ENCODE data around the gene GLI3.

GLI3 gene

DNA sequence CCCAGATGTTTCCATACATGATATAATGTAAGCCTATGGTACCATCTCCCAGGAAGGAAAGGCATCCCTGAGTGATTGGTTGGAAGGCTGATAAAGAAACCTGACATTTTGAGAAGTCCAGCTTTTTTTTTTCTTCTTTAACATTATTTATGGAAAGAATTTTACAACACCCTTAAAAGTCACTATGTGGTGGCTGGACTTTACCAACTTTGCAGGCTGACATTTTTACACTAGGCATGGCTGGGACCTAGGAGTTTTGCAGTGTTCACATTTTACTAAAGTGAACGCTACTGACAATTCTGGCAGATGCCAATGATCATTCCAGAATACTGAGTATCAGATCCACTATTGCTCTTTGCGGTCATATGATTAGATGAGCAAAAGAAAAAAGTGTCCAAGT, 239.9 kb downstream of the GLI3 start:
- no peaks in the 10 kb centered on the region for H3K9me3 Mint-ChIP-seq
- H3K36me3 Mint-ChIP-seq = no peaks in the 10 kb centered on the region

DNA sequence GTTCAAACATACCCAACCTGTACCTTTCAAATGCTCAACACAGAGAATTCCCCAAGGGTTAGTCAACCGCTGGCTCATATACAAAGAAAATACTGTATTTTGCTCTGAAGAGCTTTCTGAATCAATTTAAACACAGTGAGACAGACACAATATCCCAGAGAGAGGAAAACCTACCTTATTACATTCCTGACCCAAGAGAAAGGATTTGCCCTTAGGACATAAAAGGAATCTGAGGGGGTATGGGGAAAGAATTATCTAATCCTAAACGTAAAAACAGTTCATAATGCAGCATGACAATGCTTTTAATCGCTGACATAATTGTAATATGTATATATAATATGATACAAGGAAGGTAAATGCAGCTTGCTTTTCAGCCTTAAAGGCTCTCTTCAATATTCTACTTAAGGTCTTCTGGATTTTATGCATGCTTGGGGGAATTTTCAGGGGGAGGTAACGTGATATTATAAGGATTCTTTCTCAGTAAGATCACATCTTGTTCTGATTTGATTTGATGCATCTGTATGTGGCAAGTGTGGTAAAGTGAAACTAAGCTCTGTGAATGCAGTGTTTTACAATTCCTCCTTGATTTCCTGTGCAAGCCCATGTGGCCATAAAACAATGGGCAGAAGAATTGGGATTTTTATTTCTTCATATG, 240.5 kb downstream of the GLI3 start:
- H3K9me3 Mint-ChIP-seq = no peaks in the 10 kb centered on the region
- peaks cover 11% of the 10 kb centered on the region for H3K27me3 Mint-ChIP-seq
- no peaks in the 10 kb centered on the region for H3K4me1 Mint-ChIP-seq
- no peak overlapping the region for H3K27ac Mint-ChIP-seq
- H3K4me3 Mint-ChIP-seq = no peak overlapping the region
- no peaks in the 10 kb centered on the region for H3K36me3 Mint-ChIP-seq

More for the DNA sequence above, 239.9 kb downstream of the GLI3 start:
- no peaks in the 10 kb centered on the region for H3K4me1 Mint-ChIP-seq
- H3K4me3 Mint-ChIP-seq = no peak overlapping the region
- peaks cover 11% of the 10 kb centered on the region for H3K27me3 Mint-ChIP-seq
- no peak overlapping the region for H3K27ac Mint-ChIP-seq

DNA sequence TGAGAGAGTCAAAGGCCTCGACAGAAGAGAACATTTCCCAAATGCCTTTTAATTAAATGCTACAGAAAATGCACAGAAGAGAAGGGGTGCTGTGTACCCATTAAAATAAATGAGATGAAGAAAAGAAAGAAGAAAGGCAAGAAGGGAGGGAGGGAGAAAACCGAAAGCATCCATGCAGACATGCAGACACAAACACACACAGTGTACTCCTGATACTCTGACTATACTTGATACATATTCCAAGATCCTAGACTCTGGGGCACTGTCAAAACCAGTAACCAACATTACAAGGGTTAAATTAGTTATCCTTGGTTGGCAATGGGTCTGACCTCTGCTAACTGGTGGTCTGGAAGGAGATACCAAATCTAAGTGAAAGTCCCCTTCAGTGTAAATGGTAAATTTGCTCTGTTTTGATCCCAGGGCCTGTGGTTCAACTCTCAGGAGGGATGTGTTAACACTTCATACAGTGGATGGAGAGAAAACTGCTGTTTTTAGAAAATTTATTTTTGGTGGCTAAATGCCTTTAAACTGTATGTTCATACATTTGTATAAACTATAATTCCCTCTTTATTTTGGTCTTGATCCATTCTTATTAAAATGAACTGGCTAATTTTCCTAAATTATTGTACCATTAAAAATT, 241.3 kb downstream of the GLI3 start:
- Mint-ChIP-seq H3K4me3 (no peak overlapping the region), H3K27ac (no peak overlapping the region), H3K36me3 (no peaks in the 10 kb centered on the region), H3K4me1 (no peaks in the 10 kb centered on the region), H3K9me3 (no peaks in the 10 kb centered on the region), H3K27me3 (peaks cover 11% of the 10 kb centered on the region)

DNA sequence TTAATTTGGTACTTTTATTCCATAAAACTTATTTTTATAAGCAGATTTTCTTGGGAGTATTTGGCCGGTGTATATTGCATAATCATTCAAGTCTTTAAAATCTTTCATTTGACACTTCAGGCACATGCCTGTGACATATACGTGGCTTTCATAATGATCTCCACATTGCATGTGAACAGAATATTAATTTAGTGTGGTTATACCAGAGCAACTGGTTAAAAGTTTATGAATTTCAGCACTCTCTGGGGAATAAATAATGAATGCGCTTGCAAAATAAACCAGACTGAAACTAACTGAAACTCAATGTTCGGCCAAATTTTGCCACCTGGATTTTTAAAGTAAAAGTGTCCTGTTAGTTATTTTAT, 242.3 kb downstream of the GLI3 start:
- no peak overlapping the region for H3K4me3 Mint-ChIP-seq
- H3K27ac Mint-ChIP-seq = no peak overlapping the region
- no peaks in the 10 kb centered on the region for H3K36me3 Mint-ChIP-seq
- H3K27me3 Mint-ChIP-seq = peaks cover 9% of the 10 kb centered on the region
- no peaks in the 10 kb centered on the region for H3K4me1 Mint-ChIP-seq
- no peaks in the 10 kb centered on the region for H3K9me3 Mint-ChIP-seq

DNA sequence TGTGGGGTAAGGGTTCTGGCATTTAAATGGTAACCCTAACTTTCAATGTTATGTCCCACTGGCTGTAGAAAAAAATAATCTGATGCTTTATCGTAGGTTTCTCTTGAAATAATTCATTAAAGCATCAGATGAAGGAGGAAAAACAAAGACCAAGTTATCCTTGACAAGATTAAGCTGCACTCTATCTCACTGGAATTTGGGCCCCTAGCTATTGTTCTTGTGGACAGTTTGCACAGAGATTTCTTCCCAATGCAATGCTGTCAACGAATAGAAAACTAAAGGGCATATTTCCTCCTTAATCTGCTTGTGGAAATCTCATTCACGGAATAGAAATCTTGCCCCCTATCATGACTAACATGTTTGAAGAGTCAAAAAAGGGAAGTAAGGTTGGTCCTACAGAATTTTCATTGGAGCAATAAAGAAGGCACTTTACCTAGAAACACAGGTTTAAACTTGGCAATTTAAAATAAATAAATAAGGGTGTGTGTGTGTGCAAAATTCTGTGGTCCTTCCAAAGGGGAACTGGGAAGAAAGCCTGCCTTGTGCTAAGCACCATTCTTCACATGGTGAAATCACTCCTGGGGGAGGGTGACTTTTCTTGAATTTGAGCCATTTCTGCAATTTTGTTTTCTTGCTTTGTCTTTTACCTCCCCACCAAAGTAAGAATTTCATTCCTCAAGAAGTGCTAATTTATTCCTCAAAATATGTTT, 242.8 kb downstream of the GLI3 start:
- Mint-ChIP-seq H3K27ac (no peak overlapping the region), H3K9me3 (no peaks in the 10 kb centered on the region), H3K4me3 (no peak overlapping the region), H3K4me1 (no peaks in the 10 kb centered on the region), H3K36me3 (no peaks in the 10 kb centered on the region), H3K27me3 (peaks cover 6% of the 10 kb centered on the region)

DNA sequence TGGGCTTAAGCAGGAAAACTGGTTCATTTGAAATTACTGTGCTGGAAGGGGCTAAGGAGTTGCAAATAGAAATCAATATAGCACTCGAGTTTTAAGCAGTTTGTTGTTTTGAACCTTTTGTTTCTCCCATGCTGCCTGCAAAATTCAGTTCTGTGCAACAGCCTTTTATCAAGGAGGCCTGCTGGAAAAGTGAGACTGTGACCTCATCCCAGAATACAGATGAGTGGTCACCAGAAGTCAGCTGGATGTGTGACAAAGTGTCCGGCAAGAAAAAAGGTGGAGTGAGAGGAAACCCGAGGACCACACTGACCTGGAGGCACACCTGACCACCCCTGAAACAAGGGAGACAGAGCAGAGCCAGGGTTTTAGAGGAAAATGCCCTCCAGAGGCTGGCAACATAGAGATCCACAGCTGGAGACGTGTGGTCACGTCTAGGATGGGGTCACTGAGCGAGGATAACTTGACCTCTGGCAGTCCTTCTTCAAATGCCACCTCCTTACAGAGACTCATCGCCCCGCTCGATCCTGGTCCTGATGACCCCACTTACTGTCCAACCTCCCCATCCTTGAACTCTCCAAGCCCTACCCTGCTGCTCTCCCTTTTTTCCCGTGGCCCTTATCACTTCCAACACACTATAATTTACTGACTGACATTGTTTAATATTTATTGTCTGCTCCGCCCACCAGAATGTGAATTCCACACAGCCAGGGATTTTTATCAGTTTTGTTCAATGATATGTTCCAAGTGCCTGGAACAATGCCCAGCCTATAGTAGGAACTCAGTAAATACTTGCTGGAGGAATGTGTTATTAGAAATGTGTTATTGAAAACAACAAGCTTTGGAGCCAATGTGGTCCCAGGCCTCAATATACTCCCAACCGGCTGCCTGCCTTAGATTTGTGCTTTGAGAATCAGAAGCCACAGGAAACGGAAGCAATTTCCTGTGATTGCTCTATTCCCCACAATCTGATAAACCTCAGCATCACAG, 243.8 kb downstream of the GLI3 start:
- Mint-ChIP-seq H3K27me3 (no peaks in the 10 kb centered on the region), H3K36me3 (no peaks in the 10 kb centered on the region), H3K4me3 (no peak overlapping the region)

DNA sequence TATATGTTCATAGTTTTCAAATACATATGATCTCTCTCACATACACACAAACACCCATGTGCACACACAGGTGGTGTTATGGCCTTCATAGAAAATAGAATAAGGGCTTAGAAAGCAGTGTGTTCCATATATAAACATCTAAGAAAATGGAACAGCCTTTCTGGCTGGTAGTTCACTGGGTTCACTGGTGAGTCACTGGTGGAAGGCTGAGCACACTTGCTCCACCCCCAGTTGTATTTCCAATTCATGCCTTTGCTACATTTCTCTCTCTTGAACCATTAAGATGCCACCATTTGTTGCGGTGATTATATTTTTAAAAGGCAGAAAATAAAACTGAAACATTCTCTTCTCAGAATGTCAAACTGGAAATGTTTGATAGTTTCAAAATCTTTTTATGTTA, 252.1 kb downstream of the GLI3 start:
- H3K27me3 Mint-ChIP-seq = peaks cover 2% of the 10 kb centered on the region
- H3K9me3 Mint-ChIP-seq = no peaks in the 10 kb centered on the region
- H3K4me3 Mint-ChIP-seq = no peak overlapping the region
- no peaks in the 10 kb centered on the region for H3K36me3 Mint-ChIP-seq
- no peaks in the 10 kb centered on the region for H3K4me1 Mint-ChIP-seq
- H3K27ac Mint-ChIP-seq = no peak overlapping the region

More for the DNA sequence above, 243.8 kb downstream of the GLI3 start:
- Mint-ChIP-seq H3K9me3 (no peaks in the 10 kb centered on the region), H3K27ac (no peak overlapping the region), H3K4me1 (no peaks in the 10 kb centered on the region)

DNA sequence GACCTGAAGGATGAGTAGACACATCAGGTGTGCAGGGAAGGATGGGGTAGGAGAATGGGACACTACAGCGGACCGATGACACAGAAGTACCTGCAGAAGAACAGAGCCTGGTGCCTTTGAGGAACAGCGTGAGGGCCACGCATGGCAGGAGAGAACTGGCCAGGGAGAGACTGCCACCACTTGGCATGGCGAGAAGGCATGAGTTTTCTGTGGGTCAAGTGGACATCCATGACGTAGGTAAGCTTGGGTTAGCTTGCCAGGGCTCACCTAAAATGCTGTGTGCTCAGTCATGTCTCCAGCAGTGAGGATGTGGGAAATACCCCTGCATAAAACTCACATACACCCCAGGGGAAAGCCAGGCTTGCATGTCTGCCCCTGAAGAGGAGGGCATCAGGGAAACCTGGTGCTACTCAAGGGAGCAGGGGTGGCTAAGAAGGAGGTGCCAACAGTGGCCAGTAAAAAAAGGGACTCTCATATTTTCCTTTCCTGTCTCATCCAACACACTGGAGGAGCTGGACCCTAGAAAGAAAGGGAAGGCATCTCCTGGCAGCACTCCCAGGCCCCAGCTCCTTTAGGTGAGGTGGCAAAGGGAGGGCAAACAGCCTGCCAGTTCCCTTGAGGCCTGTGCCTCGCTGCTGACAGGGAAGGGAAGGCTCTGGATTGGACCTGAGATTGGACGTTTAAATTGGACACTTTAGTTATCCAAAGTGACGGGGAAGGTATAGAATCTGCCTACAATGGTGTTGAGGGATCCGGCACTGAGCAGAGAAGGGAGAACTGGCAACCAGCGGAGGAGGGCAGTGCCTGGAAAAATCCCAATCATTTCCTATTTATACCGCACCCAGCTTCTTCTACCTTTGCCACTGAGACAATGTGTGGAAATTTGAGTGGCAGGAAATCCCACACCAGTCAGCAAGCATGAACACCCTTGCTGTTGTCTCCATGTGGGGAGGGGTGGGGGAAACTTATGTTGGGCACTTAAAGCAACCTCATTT, 255.7 kb downstream of the GLI3 start:
- Mint-ChIP-seq H3K4me1 (no peaks in the 10 kb centered on the region), H3K9me3 (no peaks in the 10 kb centered on the region), H3K27ac (no peak overlapping the region), H3K27me3 (peaks cover 2% of the 10 kb centered on the region), H3K36me3 (no peaks in the 10 kb centered on the region), H3K4me3 (no peak overlapping the region)

DNA sequence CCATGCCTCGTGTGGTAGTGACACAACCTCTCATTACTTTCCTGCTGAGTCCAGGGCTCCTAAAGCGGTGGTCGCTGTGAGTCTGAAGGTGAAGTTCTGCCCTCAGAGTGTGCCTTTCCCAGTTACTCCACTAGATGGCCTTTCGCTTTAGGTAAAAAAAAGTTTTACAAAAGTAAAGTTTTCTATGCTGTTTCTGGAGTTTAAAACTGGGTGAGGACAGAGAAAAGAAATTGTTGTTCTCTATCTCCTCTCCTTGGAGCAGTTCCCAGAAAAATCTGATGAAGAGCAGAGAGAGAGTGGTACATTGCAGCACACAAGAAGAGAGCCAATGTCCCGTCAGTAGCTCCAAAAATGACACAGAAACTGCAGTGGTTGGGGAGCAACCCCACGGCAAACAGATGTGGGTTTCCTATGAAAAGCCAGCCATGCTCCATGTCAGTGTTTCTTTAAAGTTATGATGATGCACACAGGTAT, 257.1 kb downstream of the GLI3 start:
- Mint-ChIP-seq H3K36me3 (no peaks in the 10 kb centered on the region), H3K4me1 (no peaks in the 10 kb centered on the region), H3K9me3 (no peaks in the 10 kb centered on the region), H3K4me3 (no peak overlapping the region), H3K27me3 (peaks cover 5% of the 10 kb centered on the region), H3K27ac (no peak overlapping the region)

DNA sequence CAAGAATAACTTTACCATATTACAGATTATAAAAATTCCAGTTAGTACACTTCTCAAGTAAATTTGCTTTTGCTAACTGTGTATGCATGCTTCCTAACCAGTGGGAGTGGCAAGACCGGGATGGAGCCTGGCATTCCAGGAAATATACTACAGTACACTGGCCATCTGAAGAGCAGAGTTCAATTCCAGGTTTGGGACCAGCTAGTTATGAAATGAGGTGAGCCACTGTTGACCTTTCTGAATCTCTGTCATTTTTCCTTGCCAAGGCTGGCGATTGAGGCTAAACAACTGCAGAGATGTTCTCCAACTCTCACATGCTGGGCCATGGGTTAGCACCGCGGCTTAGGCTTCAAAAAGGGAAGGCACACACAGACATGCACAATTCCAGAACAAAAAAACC, 258.2 kb downstream of the GLI3 start:
- H3K27ac Mint-ChIP-seq = no peak overlapping the region
- H3K4me3 Mint-ChIP-seq = no peak overlapping the region
- H3K36me3 Mint-ChIP-seq = no peaks in the 10 kb centered on the region
- H3K27me3 Mint-ChIP-seq = peaks cover 5% of the 10 kb centered on the region
- no peaks in the 10 kb centered on the region for H3K4me1 Mint-ChIP-seq
- H3K9me3 Mint-ChIP-seq = no peaks in the 10 kb centered on the region

DNA sequence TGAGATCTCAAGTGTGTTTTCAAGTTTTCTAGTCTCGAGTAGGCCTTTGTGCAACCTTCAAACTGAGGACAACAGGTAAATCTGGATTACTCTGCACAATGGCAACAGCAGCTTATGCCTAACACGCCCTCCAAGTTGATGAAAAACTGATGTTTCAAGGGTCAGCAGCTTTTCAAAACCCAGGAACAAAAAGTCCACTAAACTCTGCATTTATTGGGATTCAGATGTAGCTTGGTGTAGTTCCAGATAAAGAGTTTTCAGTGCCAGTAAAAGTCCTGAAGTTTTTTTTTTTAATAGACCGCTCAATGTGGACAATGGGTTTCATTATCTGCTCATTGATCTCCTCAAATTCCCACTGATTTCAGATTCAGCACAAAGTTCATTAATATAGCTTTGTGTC, 259.3 kb downstream of the GLI3 start:
- H3K27me3 Mint-ChIP-seq = peaks cover 5% of the 10 kb centered on the region
- no peaks in the 10 kb centered on the region for H3K36me3 Mint-ChIP-seq
- no peaks in the 10 kb centered on the region for H3K9me3 Mint-ChIP-seq
- H3K4me1 Mint-ChIP-seq = no peaks in the 10 kb centered on the region
- no peak overlapping the region for H3K4me3 Mint-ChIP-seq
- H3K27ac Mint-ChIP-seq = no peak overlapping the region

DNA sequence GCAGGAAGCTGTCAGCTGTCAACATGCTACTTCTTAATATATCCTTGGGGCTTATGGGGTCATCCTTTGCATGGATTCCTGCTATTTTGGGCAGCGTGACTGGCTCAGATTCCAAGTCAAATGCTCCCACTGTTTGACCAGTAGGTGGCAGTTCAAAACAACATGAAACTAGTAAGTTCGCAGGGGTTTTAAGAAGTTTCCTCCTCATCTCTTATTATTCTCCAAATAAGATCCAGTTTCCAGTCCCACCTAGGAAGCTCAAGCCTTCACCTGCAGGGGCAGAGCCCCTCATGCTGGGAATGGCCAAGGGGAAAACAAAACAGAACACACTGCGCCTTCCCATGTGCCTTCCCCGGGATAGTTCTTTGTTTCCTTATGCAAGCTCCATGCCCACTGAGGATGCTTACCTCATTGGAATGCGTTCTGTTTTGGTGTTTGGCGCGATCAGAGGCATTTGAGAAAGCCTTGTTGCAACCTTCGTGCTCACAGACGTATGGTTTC, 259.8 kb downstream of the GLI3 start:
- Mint-ChIP-seq H3K4me3 (no peak overlapping the region), H3K27ac (no peak overlapping the region), H3K4me1 (no peaks in the 10 kb centered on the region), H3K9me3 (no peaks in the 10 kb centered on the region), H3K27me3 (peaks cover 5% of the 10 kb centered on the region), H3K36me3 (no peaks in the 10 kb centered on the region)

DNA sequence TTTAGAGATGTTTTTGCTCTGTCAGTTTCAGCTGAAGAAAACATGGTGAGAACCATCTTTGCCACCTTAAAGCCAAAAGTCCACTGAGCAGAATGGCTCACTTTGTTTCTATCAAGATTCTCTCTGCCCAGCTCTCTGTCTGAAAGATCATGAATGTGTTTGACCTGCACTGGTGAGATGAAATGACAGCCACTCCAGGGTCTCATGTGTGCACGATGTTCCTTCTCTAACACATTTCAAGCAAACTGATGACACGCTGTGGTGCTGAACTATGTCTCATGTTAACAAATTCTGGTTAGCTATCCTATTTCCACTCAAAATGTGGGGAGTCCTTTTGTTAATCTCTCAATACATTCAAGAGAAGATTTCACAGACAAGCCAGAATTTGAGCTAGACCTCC, 260.6 kb downstream of the GLI3 start:
- no peaks in the 10 kb centered on the region for H3K4me1 Mint-ChIP-seq
- no peaks in the 10 kb centered on the region for H3K9me3 Mint-ChIP-seq
- H3K27ac Mint-ChIP-seq = no peak overlapping the region
- H3K4me3 Mint-ChIP-seq = no peak overlapping the region
- peaks cover 5% of the 10 kb centered on the region for H3K27me3 Mint-ChIP-seq
- H3K36me3 Mint-ChIP-seq = no peaks in the 10 kb centered on the region

DNA sequence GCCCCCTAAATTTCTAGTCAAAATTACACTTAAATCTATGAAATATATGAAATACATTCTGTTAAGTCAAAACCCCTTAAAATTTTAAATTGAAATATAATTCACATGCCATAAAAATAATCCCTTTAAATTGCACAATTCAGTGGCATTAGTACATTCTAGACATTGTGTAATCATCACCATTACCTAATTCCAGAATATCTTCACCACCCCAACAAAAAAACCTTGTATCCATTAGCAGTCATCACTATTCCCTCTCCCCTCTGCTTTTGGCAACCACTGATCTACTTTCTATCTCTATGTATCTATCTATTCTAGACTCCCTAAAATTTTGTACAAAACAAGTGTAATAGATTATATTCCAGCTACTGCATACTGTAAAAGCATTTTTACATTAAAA, 261.2 kb downstream of the GLI3 start:
- Mint-ChIP-seq H3K4me1 (no peaks in the 10 kb centered on the region), H3K9me3 (no peaks in the 10 kb centered on the region), H3K4me3 (no peak overlapping the region), H3K27me3 (peaks cover 4% of the 10 kb centered on the region), H3K27ac (no peak overlapping the region), H3K36me3 (no peaks in the 10 kb centered on the region)

Data from activated naive CD4-positive, alpha-beta T cell treated with anti-CD3 and anti-CD28 coated beads, Interleukin-2, amount 50 U/mL, for 24 hours (primary cell).